SK-N-SH (cell line): ENCODE results near the gene KLHL17. TPM values are rescaled to one million over a fixed set of nuclear protein-coding genes. Genes with fewer than 3 reads are reported as not detected.

ENCODE experiments used
- CTCF ChIA-PET: fragments of 300-600, 350-600 bp; formaldehyde crosslinking; extraction: SDS; loops from one replicate; lab custom pipeline; 2021; lab: Yijun Ruan, JAX
- POLR2A ChIA-PET: fragments of 350-600 bp; sonication (Branson Sonifier 250); formaldehyde crosslinking; extraction: SDS; loops from one replicate; lab custom pipeline; 2020; ENCODE audit warnings: antibody characterized with exemption, inconsistent platforms; lab: Yijun Ruan, JAX
- DNase-seq: peaks from one replicate; pipeline ENCODE4 v3.0.0; 2012
- H2AFZ ChIP-seq: fragments of 200-600 bp; sonication (generic); 2 replicates; pipeline ENCODE4 v1.8.1; 2016; ENCODE audit warnings: antibody characterized with exemption, mild to moderate bottlenecking, low read depth
- H3F3A ChIP-seq: fragments of 200-600 bp; sonication (generic); replicated peaks from 2 replicates; pipeline ENCODE3; 2016; ENCODE audit warnings: antibody characterized with exemption, mild to moderate bottlenecking; ENCODE audit not compliant: insufficient read depth
- H3K27ac ChIP-seq, 2 experiments: fragments of 200-500 bp in 1 of 2; fragments of 200-600 bp in 1 of 2; sonication (Bioruptor generic) in 1 of 2; sonication (generic), shearing (Covaris generic) in 1 of 2; 2 replicates each; pipeline versions ENCODE4 v1.5.1 to v1.6.1; 2014 to 2016; ENCODE audit warnings: low read depth in 2 of 2, inconsistent platforms in 1 of 2, low read length in 1 of 2, mild to moderate bottlenecking in 1 of 2, mixed read lengths in 1 of 2
- H3K27me3 ChIP-seq: fragments of 200-600 bp; sonication (generic), shearing (Covaris generic); 2 replicates; pipeline ENCODE4 v1.6.1; 2016; ENCODE audit warnings: mixed run types; ENCODE audit not compliant: insufficient read depth
- H3K36me3 ChIP-seq, 2 experiments: fragments of 200-500 bp in 1 of 2; fragments of 200-600 bp in 1 of 2; sonication (Bioruptor generic) in 1 of 2; sonication (generic) in 1 of 2; replicated peaks in 1 of 2; 2 replicates each; pipeline versions ENCODE3 to v1.5.1; 2014 to 2016; ENCODE audit warnings: low read length in 1 of 2, mild to moderate bottlenecking in 1 of 2; ENCODE audit not compliant: insufficient read depth in 2 of 2, control insufficient read depth in 1 of 2
- H3K4me1 ChIP-seq, 2 experiments: fragments of 200-500 bp in 1 of 2; fragments of 200-600 bp in 1 of 2; sonication (Bioruptor generic) in 1 of 2; sonication (generic), shearing (Covaris generic) in 1 of 2; 2 replicates each; pipeline versions ENCODE4 v1.5.1 to v1.6.1; 2014 to 2016; ENCODE audit warnings: low read depth in 1 of 2, low read length in 1 of 2, mixed run types in 1 of 2; ENCODE audit not compliant: insufficient read depth in 2 of 2, control insufficient read depth in 1 of 2
- H3K4me2 ChIP-seq: fragments of 200-600 bp; sonication (generic), shearing (Covaris generic); 2 replicates; pipeline ENCODE4 v1.6.1; 2017; ENCODE audit warnings: mixed run types
- H3K4me3 ChIP-seq, 2 experiments: fragments of 200-500 bp in 1 of 2; fragments of 200-600 bp in 1 of 2; sonication (Bioruptor generic) in 1 of 2; sonication (generic), shearing (Covaris generic) in 1 of 2; 2 replicates each; pipeline versions ENCODE4 v1.5.1 to v1.8.1; 2014 to 2016; ENCODE audit warnings: low read depth in 2 of 2, inconsistent platforms in 1 of 2, low read length in 1 of 2, mild to moderate bottlenecking in 1 of 2, mixed read lengths in 1 of 2, moderate library complexity in 1 of 2
- H3K79me2 ChIP-seq: fragments of 200-600 bp; sonication (generic); 2 replicates; pipeline ENCODE4 v1.8.1; 2017; ENCODE audit warnings: mild to moderate bottlenecking; ENCODE audit not compliant: insufficient read depth
- H3K9ac ChIP-seq: fragments of 200-600 bp; sonication (generic); 2 replicates; pipeline ENCODE4 v1.6.1; 2017; ENCODE audit warnings: mixed run types
- H3K9me2 ChIP-seq: fragments of 200-600 bp; sonication (generic); 2 replicates; pipeline ENCODE4 v1.6.1; 2017; ENCODE audit warnings: mixed run types
- H3K9me3 ChIP-seq: fragments of 200-600 bp; sonication (generic); 2 replicates; pipeline ENCODE4 v1.6.1; 2017; ENCODE audit warnings: mixed run types, mild to moderate bottlenecking, moderate library complexity
- H4K20me1 ChIP-seq: fragments of 200-600 bp; sonication (generic); 2 replicates; pipeline ENCODE4 v1.6.1; 2017; ENCODE audit warnings: mild to moderate bottlenecking, mixed run types; ENCODE audit not compliant: insufficient read depth
- CHD2 ChIP-seq: fragments of 150-350 bp; IDR thresholded peaks from 2 replicates; pipeline ENCODE4 v1.6.1; 2018; ENCODE audit warnings: low read length; ENCODE audit not compliant: partially characterized antibody
- FOSL2 ChIP-seq: IDR thresholded peaks from 2 replicates; pipeline ENCODE4 v1.4.0; 2012; ENCODE audit warnings: low read depth, mild to moderate bottlenecking, moderate library complexity, borderline replicate concordance
- FOXJ3 ChIP-seq: sonication (generic); formaldehyde crosslinking; IDR thresholded peaks from 2 replicates; pipeline ENCODE4 v1.5.1; 2020; ENCODE audit warnings: mild to moderate bottlenecking, missing genetic modification reagents
- FOXM1 ChIP-seq: IDR thresholded peaks from 2 replicates; pipeline ENCODE4 v1.4.0; 2012; ENCODE audit warnings: low read depth, mild to moderate bottlenecking
- GABPA ChIP-seq: IDR thresholded peaks from 2 replicates; pipeline ENCODE4 v1.4.0; 2012; ENCODE audit warnings: low read depth, mild to moderate bottlenecking
- MXI1 ChIP-seq: IDR thresholded peaks from 2 replicates; pipeline ENCODE4 v1.6.1; 2012; ENCODE audit warnings: mild to moderate bottlenecking, low read depth, low read length, improper control_type of control experiment
- NRF1 ChIP-seq: IDR thresholded peaks from 2 replicates; pipeline ENCODE4 v1.6.1; 2012; ENCODE audit warnings: low read depth, mild to moderate bottlenecking, low read length
- RFX5 ChIP-seq: IDR thresholded peaks from 2 replicates; pipeline ENCODE4 v1.6.1; 2012; ENCODE audit warnings: mild to moderate bottlenecking, improper control_type of control experiment, low read length
- RXRA ChIP-seq: IDR thresholded peaks from 2 replicates; pipeline ENCODE4 v1.4.0; 2012; ENCODE audit warnings: low read depth, mild to moderate bottlenecking, borderline replicate concordance
- SMC3 ChIP-seq: IDR thresholded peaks from 2 replicates; pipeline ENCODE4 v1.6.1; 2012; ENCODE audit warnings: low read depth, low read length, improper control_type of control experiment
- TCF12 ChIP-seq: IDR thresholded peaks from 2 replicates; pipeline ENCODE4 v1.4.0; 2012
- WGBS: methylation state at CpG from one replicate; pipeline ENCODE4 v1.1.6; 2017; ENCODE audit warnings: low lambda C conversion rate; 5-methylcytosine and 5-hydroxymethylcytosine counted together
- polyA plus RNA-seq, 3 experiments: library from polyadenylated mRNA; depleted of rRNA; stranded (reverse); fragments of >200 nt; gene quantifications; 2 replicates each; pipeline ENCODE4 v1.2.3, GENCODE V29; 2012
- TF ChIP-seq, protein P1 (sequence below): IDR thresholded peaks from 2 replicates; pipeline ENCODE4 v1.4.0; 2012; ENCODE audit warnings: low read depth, borderline replicate concordance
- TF ChIP-seq, protein P2 (sequence below): fragments of 150-350 bp; IDR thresholded peaks from 2 replicates; pipeline ENCODE4 v1.6.1; 2017; ENCODE audit warnings: antibody characterized with exemption, low read length, low read depth, borderline replicate concordance

KLHL17 gene
- polyA plus RNA-seq, 1 of the 3 experiments (the other 2 are of a cell fraction), result 27.3 TPM

DNA sequence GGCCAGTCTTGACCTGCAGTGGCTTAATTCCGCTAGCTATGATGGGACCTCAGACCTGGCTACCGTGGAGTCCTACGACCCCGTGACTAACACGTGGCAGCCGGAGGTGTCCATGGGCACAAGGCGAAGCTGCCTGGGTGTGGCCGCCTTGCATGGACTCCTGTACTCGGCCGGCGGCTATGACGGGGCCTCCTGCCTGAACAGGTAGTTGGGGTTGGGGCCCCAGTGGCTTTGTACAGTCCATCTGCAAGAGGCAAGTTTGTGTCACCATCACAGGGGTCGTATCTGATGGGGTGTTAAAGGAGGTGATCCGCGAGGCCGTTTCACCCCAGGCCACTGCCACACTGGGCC lies 2.9 kb downstream of the KLHL17 start:
- Histone ChIP-seq H2AFZ (no peak overlapping the region), H3K79me2 (peaks cover 8% of the 10 kb centered on the region), H4K20me1 (no peaks in the 10 kb centered on the region), H3K4me2 (no peak overlapping the region), H3K9me2 (no peaks in the 10 kb centered on the region), H3K4me1 (peaks cover 0 to 7% of the 10 kb centered on the region in 2 experiments; a peak in 1 of 4 replicates), H3K9ac (no peak overlapping the region), H3K4me3 (no peak overlapping the region), H3K27me3 (no peaks in the 10 kb centered on the region), H3F3A (no peaks in the 10 kb centered on the region), H3K27ac (no peak overlapping the region), H3K9me3 (no peaks in the 10 kb centered on the region), H3K36me3 (peaks cover 0 to 14% of the 10 kb centered on the region in 2 experiments)
- TF ChIP-seq FOXM1 (no peak), FOXJ3 (CRISPR knock-in tag) (no peak), CHD2 (no peak), TCF12 (no peak)
- TF ChIP-seq, protein P1, sequence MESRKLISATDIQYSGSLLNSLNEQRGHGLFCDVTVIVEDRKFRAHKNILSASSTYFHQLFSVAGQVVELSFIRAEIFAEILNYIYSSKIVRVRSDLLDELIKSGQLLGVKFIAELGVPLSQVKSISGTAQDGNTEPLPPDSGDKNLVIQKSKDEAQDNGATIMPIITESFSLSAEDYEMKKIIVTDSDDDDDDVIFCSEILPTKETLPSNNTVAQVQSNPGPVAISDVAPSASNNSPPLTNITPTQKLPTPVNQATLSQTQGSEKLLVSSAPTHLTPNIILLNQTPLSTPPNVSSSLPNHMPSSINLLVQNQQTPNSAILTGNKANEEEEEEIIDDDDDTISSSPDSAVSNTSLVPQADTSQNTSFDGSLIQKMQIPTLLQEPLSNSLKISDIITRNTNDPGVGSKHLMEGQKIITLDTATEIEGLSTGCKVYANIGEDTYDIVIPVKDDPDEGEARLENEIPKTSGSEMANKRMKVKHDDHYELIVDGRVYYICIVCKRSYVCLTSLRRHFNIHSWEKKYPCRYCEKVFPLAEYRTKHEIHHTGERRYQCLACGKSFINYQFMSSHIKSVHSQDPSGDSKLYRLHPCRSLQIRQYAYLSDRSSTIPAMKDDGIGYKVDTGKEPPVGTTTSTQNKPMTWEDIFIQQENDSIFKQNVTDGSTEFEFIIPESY, result no peak
- ChIA-PET POLR2A (no interaction called here), CTCF (interaction anchor here (1.2 to 2.3 kb wide), 3 partner anchors 13 to 58 kb away, joined by 3 to 8 read pairs (median 3); no protein-coding TSS in a partner anchor)
- no CpG with 5 or more reads among the region's 16 CpGs for WGBS
- no peak for DNase-seq

DNA sequence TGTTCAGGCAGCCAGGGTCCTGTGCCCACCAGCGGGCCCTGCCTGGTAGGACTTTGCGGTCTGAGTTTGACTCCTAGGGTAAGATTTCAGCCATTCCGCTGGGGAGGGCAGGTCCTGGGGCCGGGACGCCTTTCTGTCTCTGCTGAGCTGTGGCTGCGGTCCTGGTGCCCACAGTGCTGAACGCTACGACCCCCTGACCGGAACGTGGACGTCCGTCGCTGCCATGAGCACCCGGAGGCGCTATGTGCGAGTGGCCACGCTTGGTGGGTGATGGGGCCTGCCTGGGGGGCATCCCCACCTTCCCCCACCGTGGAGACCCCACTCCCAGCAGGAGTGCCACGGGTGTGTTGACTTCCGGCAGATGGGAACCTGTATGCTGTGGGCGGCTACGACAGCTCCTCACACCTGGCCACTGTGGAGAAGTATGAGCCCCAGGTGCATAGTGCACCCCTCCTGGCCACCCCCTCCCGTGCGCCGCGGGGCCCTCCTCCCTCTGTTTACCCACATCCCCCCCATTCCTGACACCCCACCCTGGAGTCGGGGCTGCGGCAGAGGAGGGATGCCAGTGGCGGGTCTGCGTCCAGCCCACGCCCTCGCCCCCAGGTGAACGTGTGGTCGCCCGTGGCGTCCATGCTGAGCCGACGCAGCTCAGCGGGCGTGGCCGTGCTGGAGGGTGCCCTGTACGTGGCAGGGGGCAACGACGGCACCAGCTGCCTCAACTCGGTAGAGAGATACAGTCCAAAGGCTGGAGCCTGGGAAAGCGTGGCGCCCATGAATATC lies 3.6 kb downstream of the KLHL17 start:
- POLR2A ChIA-PET, result no interaction called here
- H3K27ac ChIP-seq, result no peak overlapping the region
- no peaks in the 10 kb centered on the region for H3K9me2 ChIP-seq
- H3K4me3 ChIP-seq, result no peak overlapping the region
- H3K27me3 ChIP-seq, result no peaks in the 10 kb centered on the region
- TF ChIP-seq FOXJ3 (CRISPR knock-in tag) (no peak), FOSL2 (no peak), SMC3 (no peak), MXI1 (no peak), RXRA (no peak), FOXM1 (no peak), GABPA (no peak), RFX5 (no peak), NRF1 (no peak)
- TF ChIP-seq, protein P2, sequence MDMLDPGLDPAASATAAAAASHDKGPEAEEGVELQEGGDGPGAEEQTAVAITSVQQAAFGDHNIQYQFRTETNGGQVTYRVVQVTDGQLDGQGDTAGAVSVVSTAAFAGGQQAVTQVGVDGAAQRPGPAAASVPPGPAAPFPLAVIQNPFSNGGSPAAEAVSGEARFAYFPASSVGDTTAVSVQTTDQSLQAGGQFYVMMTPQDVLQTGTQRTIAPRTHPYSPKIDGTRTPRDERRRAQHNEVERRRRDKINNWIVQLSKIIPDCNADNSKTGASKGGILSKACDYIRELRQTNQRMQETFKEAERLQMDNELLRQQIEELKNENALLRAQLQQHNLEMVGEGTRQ, result no peak
- TF ChIP-seq, protein P1, result no peak
- TF ChIP-seq, all 33 proteins: peak for 0
- Histone ChIP-seq H4K20me1 (no peaks in the 10 kb centered on the region), H3K9me3 (no peaks in the 10 kb centered on the region), H3K9ac (no peak overlapping the region), H2AFZ (no peak overlapping the region), H3F3A (no peaks in the 10 kb centered on the region), H3K36me3 (peaks cover 0 to 14% of the 10 kb centered on the region in 2 experiments), H3K4me2 (no peak overlapping the region), H3K79me2 (peaks cover 1% of the 10 kb centered on the region), H3K4me1 (peaks cover 0 to 7% of the 10 kb centered on the region in 2 experiments; a peak in 1 of 4 replicates)
- no peak for DNase-seq
- WGBS, result 96% methylated on average over 41 of the region's 47 CpGs
- CTCF ChIA-PET, result interaction anchor here (1.2 to 2.3 kb wide), 3 partner anchors 12 to 59 kb away, joined by 3 to 8 read pairs (median 3); no protein-coding TSS in a partner anchor
